Endodermal cell (in vitro differentiated cells): ENCODE data around the gene C3. TPM values are rescaled to one million over a fixed set of nuclear protein-coding genes. Genes with fewer than 3 reads are reported as not detected.

Experiments used
- DNase-seq: peaks from one replicate; pipeline ENCODE4 v3.0.0-alpha.2; 2017
- H3K27ac ChIP-seq: 2 replicates; pipeline ENCODE4 v1.5.1; 2013; ENCODE audit warnings: mild to moderate bottlenecking, low read depth, low read length, moderate library complexity
- H3K27me3 ChIP-seq: 2 replicates; pipeline ENCODE4 v1.6.1; 2013; ENCODE audit warnings: mild to moderate bottlenecking, low read length, moderate library complexity; ENCODE audit not compliant: insufficient read depth, control insufficient read depth, poor library complexity, severe bottlenecking
- H3K36me3 ChIP-seq: 2 replicates; pipeline ENCODE4 v1.7.0; 2013; ENCODE audit warnings: mild to moderate bottlenecking, low read length, moderate library complexity; ENCODE audit not compliant: control insufficient read depth, insufficient read depth
- H3K4me1 ChIP-seq: one replicate; pipeline ENCODE4 v1.7.0; 2013; ENCODE audit warnings: low read length; ENCODE audit not compliant: control insufficient read depth, insufficient read depth
- H3K4me3 ChIP-seq: 2 replicates; pipeline ENCODE4 v1.5.1; 2013; ENCODE audit warnings: mild to moderate bottlenecking, low read length, moderate library complexity
- H3K9ac ChIP-seq: 2 replicates; pipeline ENCODE4 v1.6.1; 2013; ENCODE audit warnings: mild to moderate bottlenecking, low read length, moderate library complexity; ENCODE audit not compliant: poor library complexity, severe bottlenecking; ENCODE audit errors: extremely low read depth
- H3K9me3 ChIP-seq: 2 replicates; pipeline ENCODE4 v1.6.1; 2013; ENCODE audit warnings: mild to moderate bottlenecking, low read length, moderate library complexity; ENCODE audit not compliant: control insufficient read depth
- H3K27ac Mint-ChIP-seq: 2 replicates; pipeline ENCODE4 v1.8.0; 2020; ENCODE audit warnings: mixed read lengths
- H3K27me3 Mint-ChIP-seq: 2 replicates; pipeline ENCODE4 v1.8.0; 2021; ENCODE audit warnings: mild to moderate bottlenecking, mixed read lengths; ENCODE audit not compliant: insufficient read depth
- H3K36me3 Mint-ChIP-seq: 2 replicates; pipeline ENCODE4 v1.8.0; 2020; ENCODE audit warnings: low read depth, mixed read lengths
- H3K4me1 Mint-ChIP-seq: 2 replicates; pipeline ENCODE4 v1.8.0; 2020; ENCODE audit warnings: mixed read lengths
- H3K4me3 Mint-ChIP-seq: 2 replicates; pipeline ENCODE4 v1.8.0; 2020; ENCODE audit warnings: mild to moderate bottlenecking, moderate library complexity, mixed read lengths
- H3K9me3 Mint-ChIP-seq: 2 replicates; pipeline ENCODE4 v1.8.0; 2020; ENCODE audit warnings: mild to moderate bottlenecking, mixed read lengths
- CTCF ChIP-seq: fragments of 200-600 bp; sonication (generic); conservative IDR thresholded peaks from 2 replicates; pipeline ENCODE4 v1.5.0; 2021; ENCODE audit warnings: antibody characterized with exemption, mild to moderate bottlenecking
- WGBS, 2 experiments: methylation state at CpG; one replicate each; pipeline versions ENCODE4 v1.1.5 to v1.1.7; 2013; ENCODE audit warnings: missing lambda C conversion rate in 2 of 2, mixed read lengths in 1 of 2; ENCODE audit not compliant: insufficient coverage in 1 of 2, insufficient read length in 1 of 2; 5-methylcytosine and 5-hydroxymethylcytosine counted together
- total RNA-seq, 2 donors: library from RNA; stranded (reverse); fragmentation: NEBNext Ultra II Directional in 1 of 2; extraction: Animal tissue kit (Norgen Biotek cat#: 25700) in 1 of 2; gene quantifications; 2 replicates in 1 of 2; 3 replicates in 1 of 2; pipeline ENCODE4 v1.2.1, GENCODE V29; 2021

C3 gene
- total RNA-seq, 2 donors from 2014 or later = 13.7 to 23.5 TPM

- H3K4me1 ChIP-seq = no peaks in the 10 kb centered on the region
- H3K4me1 Mint-ChIP-seq = no peaks in the 10 kb centered on the region
- no peaks in the 10 kb centered on the region for H3K36me3 ChIP-seq
- no peak overlapping the region for H3K9ac ChIP-seq
- H3K4me3 ChIP-seq = no peak overlapping the region
- no peak for DNase-seq
- H3K9me3 ChIP-seq = peaks cover 18% of the 10 kb centered on the region
- 69 to 80% methylated on average over 6 to 10 of the region's 10 CpGs for WGBS, 2 experiments
- H3K27ac Mint-ChIP-seq = no peak overlapping the region
- H3K27me3 Mint-ChIP-seq = peaks cover 1% of the 10 kb centered on the region
- TF ChIP-seq CTCF = no peak
- H3K36me3 Mint-ChIP-seq = peaks cover 9% of the 10 kb centered on the region
- H3K27me3 ChIP-seq = no peaks in the 10 kb centered on the region
- H3K4me3 Mint-ChIP-seq = no peak overlapping the region
- H3K9me3 Mint-ChIP-seq = peaks cover 8% of the 10 kb centered on the region
- H3K27ac ChIP-seq = no peak overlapping the region
These were observed 28.4 kb downstream of the C3 start for GRCh38 chr19:6692027-6692426.

GRCh38 chr19:6691342-6691741, 29.1 kb downstream of the C3 start:
- Mint-ChIP-seq H3K9me3 (peaks cover 8% of the 10 kb centered on the region), H3K36me3 (peaks cover 9% of the 10 kb centered on the region), H3K4me3 (no peak overlapping the region), H3K4me1 (no peaks in the 10 kb centered on the region), H3K27ac (no peak overlapping the region), H3K27me3 (peaks cover 4% of the 10 kb centered on the region)
- Histone ChIP-seq H3K9ac (no peak overlapping the region), H3K4me3 (no peak overlapping the region), H3K36me3 (no peaks in the 10 kb centered on the region), H3K9me3 (peaks cover 23% of the 10 kb centered on the region), H3K27ac (no peak overlapping the region), H3K4me1 (no peaks in the 10 kb centered on the region), H3K27me3 (no peaks in the 10 kb centered on the region)
- DNase-seq = no peak
- 86 to 95% methylated on average over 4 to 8 of the region's 8 CpGs for WGBS, 2 experiments
- no peak for TF ChIP-seq CTCF

DNA sequence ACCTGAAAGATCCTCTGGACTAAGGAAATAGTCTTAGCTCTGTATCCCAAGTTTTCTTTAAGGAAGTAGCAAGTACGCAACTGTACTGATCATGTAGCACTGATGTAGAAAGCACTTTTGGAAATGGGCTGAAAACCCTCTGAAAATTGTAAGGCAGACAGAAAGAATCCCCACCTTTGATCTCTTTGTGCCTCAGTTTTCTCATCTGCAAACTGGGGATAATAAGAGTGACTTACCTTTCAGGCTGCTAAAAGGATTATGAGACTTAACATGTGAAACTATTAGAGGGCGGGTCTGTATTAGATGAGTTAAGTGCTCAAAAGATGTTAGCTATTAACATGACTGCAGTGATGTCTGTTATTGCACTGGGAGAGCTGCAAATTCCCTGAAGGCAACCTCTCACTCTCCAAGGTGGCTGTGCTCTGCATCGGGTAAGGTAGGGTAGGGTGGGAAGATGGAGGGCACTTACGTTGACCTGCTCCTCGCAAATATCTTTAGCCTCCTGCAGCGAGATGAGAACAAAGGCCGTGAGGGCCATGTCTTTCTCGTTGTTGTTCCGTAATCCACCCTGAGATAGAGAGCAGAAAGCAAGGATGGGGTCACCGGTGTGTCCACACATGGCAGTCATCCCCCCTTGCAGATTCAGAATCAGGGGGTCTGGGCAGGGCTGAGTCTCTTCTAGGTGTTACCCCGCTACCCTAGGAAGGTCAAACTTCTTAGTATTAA, 30.1 kb downstream of the C3 start:
- no peak for DNase-seq
- H3K27me3 ChIP-seq = no peaks in the 10 kb centered on the region
- H3K4me1 Mint-ChIP-seq = no peaks in the 10 kb centered on the region
- H3K9me3 Mint-ChIP-seq = peaks cover 8% of the 10 kb centered on the region
- H3K9ac ChIP-seq = no peak overlapping the region
- H3K36me3 Mint-ChIP-seq = peaks cover 9% of the 10 kb centered on the region
- no peak for TF ChIP-seq CTCF
- WGBS, 2 experiments = 69 to 76% methylated on average over 8 to 11 of the region's 11 CpGs
- H3K27ac ChIP-seq = no peak overlapping the region
- no peaks in the 10 kb centered on the region for H3K4me1 ChIP-seq
- H3K4me3 ChIP-seq = no peak overlapping the region
- H3K36me3 ChIP-seq = no peaks in the 10 kb centered on the region
- H3K4me3 Mint-ChIP-seq = no peak overlapping the region
- H3K27me3 Mint-ChIP-seq = peaks cover 3% of the 10 kb centered on the region
- H3K9me3 ChIP-seq = peaks cover 29% of the 10 kb centered on the region
- H3K27ac Mint-ChIP-seq = no peak overlapping the region
